Calu3 (cell line): ENCODE data around the gene RPS19BP1. TPM values are rescaled to one million over a fixed set of nuclear protein-coding genes. Genes with fewer than 3 reads are reported as not detected.

Experiments
- BruUV-seq: library from RNA; stranded (reverse); fragments of 400-500 nt; replicated peaks from 2 replicates; lab custom pipeline; 2021; lab: Mats Ljungman, UMichigan
- CTCF ChIA-PET: fragments of 300-600 bp; sonication (Branson Sonifier 250); formaldehyde crosslinking; loops from one replicate; lab custom pipeline; 2022; ENCODE audit warnings: antibody characterized with exemption; lab: Charles Lee
- DNase-seq: peaks from one replicate; pipeline ENCODE4 v3.0.0; 2022
- H3K27ac Mint-ChIP-seq: one replicate; pipeline ENCODE4 v1.8.0; 2022; ENCODE audit warnings: mixed read lengths; ENCODE audit not compliant: unreplicated experiment
- H3K27me3 Mint-ChIP-seq: one replicate; pipeline ENCODE4 v1.8.0; 2022; ENCODE audit warnings: mixed read lengths; ENCODE audit not compliant: unreplicated experiment
- H3K36me3 Mint-ChIP-seq: one replicate; pipeline ENCODE4 v1.8.0; 2022; ENCODE audit warnings: mild to moderate bottlenecking, moderate library complexity, mixed read lengths; ENCODE audit not compliant: insufficient read depth, unreplicated experiment
- H3K4me1 Mint-ChIP-seq: one replicate; pipeline ENCODE4 v1.8.0; 2022; ENCODE audit warnings: mild to moderate bottlenecking, low read depth, mixed read lengths; ENCODE audit not compliant: unreplicated experiment
- H3K4me3 Mint-ChIP-seq: one replicate; pipeline ENCODE4 v1.8.0; 2022; ENCODE audit warnings: mild to moderate bottlenecking, low read depth, moderate library complexity, mixed read lengths; ENCODE audit not compliant: unreplicated experiment
- H3K9me3 Mint-ChIP-seq: one replicate; pipeline ENCODE4 v1.8.0; 2022; ENCODE audit warnings: low read depth, mixed read lengths; ENCODE audit not compliant: unreplicated experiment
- intact Hi-C: fragments of 100-400 bp; cut with micrococcal nuclease; formaldehyde crosslinking; loops from one replicate; pipeline ENCODE4 v1.10.0; 2022; ENCODE audit not compliant: unreplicated experiment
- total RNA-seq: library from RNA; stranded (reverse); gene quantifications from 2 replicates; pipeline ENCODE4 v1.2.3, GENCODE V29; 2022
- TF ChIP-seq, protein P1 (sequence below): fragments of 200-600 bp; IDR thresholded peaks from one replicate; pipeline ENCODE4 v1.8.0; 2022; ENCODE audit warnings: antibody characterized with exemption; ENCODE audit not compliant: unreplicated experiment

The RPS19BP1 gene
- total RNA-seq, 1 experiment from 2014 or later, result 87.7 TPM

DNA sequence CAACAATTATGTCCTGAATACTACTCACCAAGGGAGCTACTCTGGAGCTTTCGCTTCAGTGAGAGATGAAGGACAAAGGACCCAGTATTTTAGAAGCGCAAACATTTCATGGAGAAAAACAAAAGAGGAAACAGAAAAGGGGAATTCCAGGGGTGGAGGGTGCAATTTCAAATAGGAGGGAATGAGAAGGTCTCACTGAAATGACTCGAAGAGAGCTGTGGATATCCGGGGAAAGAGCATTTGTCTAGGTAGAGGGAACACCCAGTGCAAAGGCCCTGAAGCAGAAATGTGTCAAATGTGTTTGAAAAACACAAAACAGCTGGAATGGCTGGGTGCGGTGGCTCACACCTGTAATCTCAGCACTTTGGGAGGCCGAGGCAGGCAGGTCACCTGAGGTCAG is 2.4 kb downstream of the RPS19BP1 start:
- H3K9me3 Mint-ChIP-seq, result no peaks in the 10 kb centered on the region
- intact Hi-C loops, result no loop called here
- H3K4me1 Mint-ChIP-seq, result peaks cover 61% of the 10 kb centered on the region
- peaks cover 74% of the 10 kb centered on the region for H3K36me3 Mint-ChIP-seq
- no peak overlapping the region for H3K27ac Mint-ChIP-seq
- no TSS peak for BruUV-seq
- CTCF ChIA-PET, result interaction anchor here (2.1 kb wide), 1 partner anchor 212 kb away, joined by 15 read pairs; the partner anchor contains the start of gene RPL3
- TF ChIP-seq, protein P1, sequence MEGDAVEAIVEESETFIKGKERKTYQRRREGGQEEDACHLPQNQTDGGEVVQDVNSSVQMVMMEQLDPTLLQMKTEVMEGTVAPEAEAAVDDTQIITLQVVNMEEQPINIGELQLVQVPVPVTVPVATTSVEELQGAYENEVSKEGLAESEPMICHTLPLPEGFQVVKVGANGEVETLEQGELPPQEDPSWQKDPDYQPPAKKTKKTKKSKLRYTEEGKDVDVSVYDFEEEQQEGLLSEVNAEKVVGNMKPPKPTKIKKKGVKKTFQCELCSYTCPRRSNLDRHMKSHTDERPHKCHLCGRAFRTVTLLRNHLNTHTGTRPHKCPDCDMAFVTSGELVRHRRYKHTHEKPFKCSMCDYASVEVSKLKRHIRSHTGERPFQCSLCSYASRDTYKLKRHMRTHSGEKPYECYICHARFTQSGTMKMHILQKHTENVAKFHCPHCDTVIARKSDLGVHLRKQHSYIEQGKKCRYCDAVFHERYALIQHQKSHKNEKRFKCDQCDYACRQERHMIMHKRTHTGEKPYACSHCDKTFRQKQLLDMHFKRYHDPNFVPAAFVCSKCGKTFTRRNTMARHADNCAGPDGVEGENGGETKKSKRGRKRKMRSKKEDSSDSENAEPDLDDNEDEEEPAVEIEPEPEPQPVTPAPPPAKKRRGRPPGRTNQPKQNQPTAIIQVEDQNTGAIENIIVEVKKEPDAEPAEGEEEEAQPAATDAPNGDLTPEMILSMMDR, result no peak
- H3K4me3 Mint-ChIP-seq, result peak overlapping the region; percentile 98
- H3K27me3 Mint-ChIP-seq, result no peaks in the 10 kb centered on the region
- DNase-seq, result no peak

DNA sequence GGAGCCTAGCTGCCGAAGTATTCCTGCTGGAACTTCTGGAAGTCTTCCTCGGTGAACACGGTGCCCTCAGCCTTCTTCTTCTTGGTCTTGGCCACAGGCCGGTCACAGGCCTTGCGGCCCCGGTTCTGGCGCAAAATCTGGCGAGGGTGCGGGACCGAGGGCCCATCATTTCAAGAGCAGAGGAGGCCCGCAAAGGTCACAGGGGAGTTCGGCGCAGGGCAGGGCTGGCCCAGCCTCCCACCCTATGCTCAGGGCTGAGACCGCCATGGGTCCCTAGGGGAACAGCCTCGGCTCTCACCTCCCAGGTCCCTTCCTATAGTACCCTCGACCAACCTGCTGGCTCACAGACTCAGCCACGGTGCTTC is 3.1 kb downstream of the RPS19BP1 start:
- DNase-seq, result no peak
- intact Hi-C loops, result loop anchor here (10.0 kb wide), 1 partner anchor 215 kb away; the partner anchor contains the start of gene RPL3
- H3K4me3 Mint-ChIP-seq, result peak overlapping the region; percentile 98
- H3K4me1 Mint-ChIP-seq, result peaks cover 65% of the 10 kb centered on the region
- CTCF ChIA-PET, result interaction anchor here (0.7 to 2.1 kb wide), 18 partner anchors 9 to 507 kb away, joined by 3 to 16 read pairs (median 4); partner anchors contain the start of genes ATF4, MIEF1, RPL3 and TAB1
- BruUV-seq, result no TSS peak
- no peaks in the 10 kb centered on the region for H3K27me3 Mint-ChIP-seq
- TF ChIP-seq, protein P1, result no peak
- H3K27ac Mint-ChIP-seq, result peak overlapping the region; percentile 4
- H3K36me3 Mint-ChIP-seq, result peaks cover 80% of the 10 kb centered on the region
- no peaks in the 10 kb centered on the region for H3K9me3 Mint-ChIP-seq

DNA sequence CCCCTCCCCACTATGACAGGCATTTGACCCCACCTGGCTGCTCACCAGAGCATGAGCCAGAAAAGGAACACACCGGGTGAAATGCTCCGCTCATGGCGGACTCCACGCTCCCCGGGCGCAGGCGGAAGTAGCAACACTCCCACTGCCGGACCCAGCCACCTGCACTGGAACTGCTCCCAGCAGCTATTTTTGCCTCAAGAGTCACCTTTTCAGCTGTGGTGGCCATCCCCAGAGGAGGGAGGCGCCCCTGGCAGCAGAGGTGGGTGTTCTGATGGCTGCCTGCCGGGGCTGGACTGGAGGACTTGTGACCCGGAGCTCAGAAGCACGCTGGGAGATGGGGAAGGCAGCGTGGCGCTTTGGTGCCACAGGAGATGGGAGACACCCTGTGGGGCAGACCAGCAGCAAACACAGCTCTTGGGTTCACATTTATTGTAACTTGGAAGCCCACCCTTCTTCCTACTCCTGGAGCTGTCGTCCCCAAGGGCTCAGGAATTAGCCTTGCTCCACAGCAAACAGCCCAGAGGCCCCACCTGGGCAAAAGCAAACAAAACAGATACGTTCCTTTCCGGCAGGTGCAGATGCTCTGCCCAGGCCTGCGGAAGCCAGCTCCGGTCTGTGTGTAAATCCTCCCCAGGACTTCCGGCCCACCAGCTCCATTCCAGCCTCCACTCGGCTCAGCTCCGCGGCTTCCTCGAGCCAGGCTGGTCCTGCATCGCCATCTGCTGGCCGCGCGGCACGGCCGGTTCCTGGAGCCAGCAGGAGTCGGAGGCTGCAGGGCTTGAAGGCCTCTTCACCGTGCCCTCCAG is 3.7 kb downstream of the RPS19BP1 start:
- peak overlapping the region; percentile 4 for H3K27ac Mint-ChIP-seq
- peaks cover 86% of the 10 kb centered on the region for H3K36me3 Mint-ChIP-seq
- BruUV-seq, result no TSS peak
- no peaks in the 10 kb centered on the region for H3K27me3 Mint-ChIP-seq
- TF ChIP-seq, protein P1, result peak; percentile 97
- CTCF ChIA-PET, result interaction anchor here (0.7 to 2.1 kb wide), 19 partner anchors 9 to 508 kb away, joined by 3 to 16 read pairs (median 4); partner anchors contain the start of genes ATF4, MIEF1, RPL3 and TAB1
- peaks cover 65% of the 10 kb centered on the region for H3K4me1 Mint-ChIP-seq
- H3K4me3 Mint-ChIP-seq, result peak overlapping the region; percentile 98
- peak; percentile 92 for DNase-seq
- intact Hi-C loops, result loop anchor here (10.0 kb wide), 1 partner anchor 214 kb away; the partner anchor contains the start of gene RPL3
- no peaks in the 10 kb centered on the region for H3K9me3 Mint-ChIP-seq

DNA sequence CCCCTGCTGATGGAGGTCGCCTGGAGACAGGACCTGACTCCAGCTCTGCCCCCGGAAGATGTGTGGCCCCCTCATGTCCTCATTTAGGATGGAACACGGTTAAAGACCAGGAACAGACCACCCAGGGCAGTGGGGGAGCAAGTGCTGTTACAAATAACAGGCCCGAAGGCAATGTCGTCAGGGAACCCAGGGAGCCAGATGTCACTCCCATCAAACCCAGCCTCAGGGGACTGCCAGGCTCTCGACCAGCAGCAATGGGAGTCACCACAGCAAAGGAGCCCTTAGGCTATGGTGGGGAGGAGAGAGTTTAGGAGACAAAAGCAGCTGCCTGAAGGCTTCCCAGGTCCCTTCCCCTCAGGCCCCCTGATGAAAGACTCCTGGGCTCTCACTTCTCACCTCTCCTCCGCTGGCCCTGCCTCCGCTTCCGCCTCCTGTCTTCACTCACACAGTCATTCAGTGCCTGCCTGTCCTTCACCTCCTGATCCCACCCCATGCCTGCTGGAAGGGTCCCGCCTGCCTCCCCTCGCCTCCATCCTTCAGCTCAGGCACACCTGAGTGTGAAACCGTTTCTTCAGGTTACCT is 4.4 kb downstream of the RPS19BP1 start:
- peaks cover 93% of the 10 kb centered on the region for H3K36me3 Mint-ChIP-seq

More for the DNA sequence above, 4.4 kb downstream of the RPS19BP1 start:
- BruUV-seq, result no TSS peak
- intact Hi-C loops, result loop anchor here (10.0 kb wide), 1 partner anchor 213 kb away; the partner anchor contains the start of gene RPL3
- CTCF ChIA-PET, result interaction anchor here (0.7 to 2.1 kb wide), 8 partner anchors 8 to 509 kb away, joined by 3 to 16 read pairs (median 8); partner anchors contain the start of genes ATF4, RPL3 and TAB1
- TF ChIP-seq, protein P1, result no peak
- Mint-ChIP-seq H3K4me3 (no peak overlapping the region), H3K9me3 (no peaks in the 10 kb centered on the region), H3K27me3 (no peaks in the 10 kb centered on the region), H3K27ac (peak overlapping the region; percentile 4), H3K4me1 (peaks cover 65% of the 10 kb centered on the region)
- no peak for DNase-seq
